Thyroid gland (tissue), 4 donors: ENCODE results near the gene SAMD1. TPM values are rescaled to one million over a fixed set of nuclear protein-coding genes. Genes with fewer than 3 reads are reported as not detected.

Source experiments
- DNase-seq, 2 donors: peaks; one replicate each; pipeline ENCODE4 v3.0.0-alpha.2; 2019
- H3K27ac ChIP-seq, 3 donors: fragments of 200-600 bp; sonication (generic); 1 replicate in 2 of 3; 2 replicates in 1 of 3; pipeline ENCODE4 v1.5.1; 2016 to 2019; ENCODE audit warnings: mild to moderate bottlenecking in 1 of 3, moderate library complexity in 1 of 3
- H3K27me3 ChIP-seq: fragments of 200-600 bp; sonication (generic); one replicate; pipeline ENCODE4 v1.5.1; 2019
- H3K36me3 ChIP-seq, 2 donors: fragments of 200-600 bp; sonication (generic); one replicate each; pipeline ENCODE4 v1.5.1; 2016 to 2019
- H3K4me1 ChIP-seq, 2 donors: fragments of 200-600 bp; sonication (generic); one replicate each; pipeline ENCODE4 v1.5.1; 2017 to 2019
- H3K4me3 ChIP-seq, 3 donors: fragments of 200-600 bp; sonication (generic); replicated peaks in 1 of 3; 1 replicate in 2 of 3; 2 replicates in 1 of 3; pipeline ENCODE4 v1.5.1; 2016; ENCODE audit warnings: mild to moderate bottlenecking in 1 of 3
- H3K9me3 ChIP-seq: fragments of 200-600 bp; sonication (generic); one replicate; pipeline ENCODE4 v1.5.1; 2017
- CTCF ChIP-seq, 6 experiments: fragments of 200-600 bp in 3 of 6; fragments of 450-650 bp in 3 of 6; sonication (generic) in 3 of 6; IDR thresholded peaks; one replicate each; pipeline ENCODE4 v1.5.1; 2016 to 2019; ENCODE audit warnings: antibody characterized with exemption in 6 of 6, mild to moderate bottlenecking in 2 of 6, inconsistent platforms in 1 of 6, moderate library complexity in 1 of 6
- POLR2A ChIP-seq, 2 donors: fragments of 450-650 bp; IDR thresholded peaks; one replicate each; pipeline ENCODE4 v1.6.1; 2017; ENCODE audit warnings: antibody characterized with exemption in 2 of 2, mild to moderate bottlenecking in 2 of 2, moderate library complexity in 1 of 2
- WGBS, 2 donors: methylation state at CpG; one replicate each; pipeline ENCODE4 v1.1.5; 2017; 5-methylcytosine and 5-hydroxymethylcytosine counted together
- intact Hi-C: fragments of 100-400 bp; cut with DNase I; formaldehyde crosslinking; loops from one replicate; pipeline ENCODE4 v1.15.1; 2023
- total RNA-seq, 4 donors: library from RNA; depleted of rRNA; stranded (reverse); fragments of >200 nt; gene quantifications; one replicate each; pipeline ENCODE4 v1.2.3, GENCODE V29; 2016

Gene SAMD1
- total RNA-seq, 4 donors from 2014 or later, result 15.2 to 27.3 (median 22.7) TPM

- Histone ChIP-seq H3K4me1 (peaks cover 14 to 28% of the 10 kb centered on the region in 2 donors), H3K4me3 (peak overlapping the region; percentile 11 to 76 (median 60)), H3K9me3 (no peaks in the 10 kb centered on the region), H3K27ac (peak overlapping the region; percentile 61 to 89 (median 72)), H3K27me3 (no peaks in the 10 kb centered on the region), H3K36me3 (no peaks in the 10 kb centered on the region)
- no peak for TF ChIP-seq CTCF (IDR thresholded peaks at IDR 0.05)
- TF ChIP-seq POLR2A (IDR thresholded peaks at IDR 0.05), result no peak
- DNase-seq, result peak; percentile 46 to 61
- 18 to 31% methylated on average over 17 to 23 of the region's 24 CpGs for WGBS, 2 donors
- intact Hi-C loops, result no loop called here
Observed at GRCh38 chr19:14081797-14082674, 8.5 kb downstream of the SAMD1 start.

DNA sequence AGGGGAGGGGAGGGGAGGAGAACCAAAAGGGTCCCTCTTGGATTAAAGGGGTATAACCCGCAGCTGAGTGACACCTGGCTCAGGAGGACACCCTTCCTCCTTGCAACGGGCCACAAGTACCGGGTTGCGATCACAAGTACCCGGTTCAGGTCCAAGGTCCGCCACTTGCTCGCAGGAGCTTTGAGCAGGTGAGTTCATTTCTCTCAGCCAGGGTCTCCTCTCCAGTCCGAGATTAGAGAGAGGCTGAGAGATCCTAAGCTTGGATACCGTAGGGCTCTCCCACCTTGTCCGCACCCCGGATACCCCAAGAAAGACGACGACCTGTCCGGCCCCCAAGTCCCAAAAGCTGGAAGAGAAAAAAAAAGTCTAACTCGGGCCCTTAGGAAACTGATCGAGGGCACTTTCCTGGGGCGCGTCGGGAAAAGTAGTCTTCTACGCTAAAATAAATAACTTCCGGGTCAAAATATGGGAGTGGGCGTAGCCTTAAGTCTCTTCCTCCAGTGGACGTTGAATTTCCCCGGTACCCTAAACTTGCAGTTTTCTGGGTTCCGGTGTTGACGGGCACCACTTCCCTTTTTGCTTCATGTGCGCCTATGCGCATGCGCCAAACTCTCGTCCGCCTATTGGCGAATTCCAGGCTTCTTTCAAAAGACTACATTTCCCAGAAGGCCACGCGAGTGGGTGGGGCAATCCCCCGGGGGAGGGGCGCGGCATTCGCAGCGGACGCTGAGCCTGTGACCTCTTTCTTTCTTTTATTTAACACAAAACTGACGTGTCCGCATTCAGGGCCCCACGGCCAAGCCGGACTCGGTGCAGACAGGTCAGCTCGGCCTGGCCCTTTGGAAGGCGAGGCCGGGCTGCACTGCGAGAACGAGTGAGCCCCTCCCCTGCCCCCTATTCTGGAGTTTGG lies 9.4 kb downstream of the SAMD1 start:
- TF ChIP-seq CTCF (IDR thresholded peaks at IDR 0.05) (peak in 1 of 6 experiments; percentile 19), POLR2A (IDR thresholded peaks at IDR 0.05) (peak in 1 of 2 donors; percentile 80)
- Histone ChIP-seq H3K27ac (peak overlapping the region; percentile 72 to 89 (median 72)), H3K27me3 (no peaks in the 10 kb centered on the region), H3K36me3 (no peaks in the 10 kb centered on the region), H3K9me3 (no peaks in the 10 kb centered on the region), H3K4me3 (peak overlapping the region; percentile 11 to 76 (median 60)), H3K4me1 (peaks cover 14 to 20% of the 10 kb centered on the region in 2 donors)
- 1% methylated on average over 49 to 50 of the region's 50 CpGs for WGBS, 2 donors
- intact Hi-C loops, result no loop called here
- peak; percentile 99 to 100 for DNase-seq

DNA sequence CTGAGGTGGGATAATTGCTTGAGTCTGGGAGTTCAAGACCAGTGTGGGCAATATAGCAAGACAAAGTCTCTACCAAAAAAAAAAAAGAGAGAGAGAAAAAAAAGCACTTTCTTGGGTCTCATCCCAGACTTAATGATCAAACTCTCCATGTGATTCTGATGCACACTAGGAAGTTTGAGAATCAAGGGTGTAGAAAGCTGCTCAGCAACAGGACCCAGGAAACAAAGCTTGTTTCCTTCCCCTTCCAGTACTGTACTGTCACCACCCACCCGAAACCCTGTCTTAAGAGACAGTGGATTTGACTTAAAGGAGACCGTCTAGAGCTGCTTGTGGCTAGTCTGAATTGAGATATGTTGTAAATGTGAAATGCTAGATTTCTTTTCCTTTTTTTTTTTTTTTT lies 12.1 kb downstream of the SAMD1 start:
- no peaks in the 10 kb centered on the region for H3K9me3 ChIP-seq
- peaks cover 23 to 27% of the 10 kb centered on the region in 2 donors for H3K4me1 ChIP-seq
- TF ChIP-seq POLR2A (IDR thresholded peaks at IDR 0.05) (no peak), CTCF (IDR thresholded peaks at IDR 0.05) (no peak)
- no peaks in the 10 kb centered on the region for H3K27me3 ChIP-seq
- no peaks in the 10 kb centered on the region for H3K36me3 ChIP-seq
- intact Hi-C loops, result no loop called here
- no peak for DNase-seq
- no peak overlapping the region for H3K27ac ChIP-seq
- no peak overlapping the region for H3K4me3 ChIP-seq
- WGBS, 2 donors, result 78 to 91% methylated on average over 2 of the region's 2 CpGs

GRCh38 chr19:14073925-14074838 lies 16.4 kb downstream of the SAMD1 start:
- no peaks in the 10 kb centered on the region for H3K36me3 ChIP-seq
- no peaks in the 10 kb centered on the region for H3K9me3 ChIP-seq
- WGBS, 2 donors, result 3% methylated on average over 21 to 33 of the region's 44 CpGs
- H3K4me3 ChIP-seq, result peak overlapping the region; percentile 3 to 64 (median 25)
- H3K27ac ChIP-seq, result peak overlapping the region; percentile 30 to 87 (median 46)
- intact Hi-C loops, result loop anchor here (2.0 to 5.0 kb wide), 2 partner anchors 117 to 195 kb away; no protein-coding TSS in a partner anchor
- peak in 1 of 2 donors; percentile 36 for DNase-seq
- no peaks in the 10 kb centered on the region for H3K27me3 ChIP-seq
- peaks cover 15 to 19% of the 10 kb centered on the region in 2 donors for H3K4me1 ChIP-seq
- TF ChIP-seq CTCF (IDR thresholded peaks at IDR 0.05) (no peak), POLR2A (IDR thresholded peaks at IDR 0.05) (no peak)
